PFSK-1 (cell line): ENCODE results near the gene ABCA10.

ENCODE experiments used
- POLR2AphosphoS5 ChIP-seq: IDR thresholded peaks from 2 replicates; pipeline ENCODE4 v1.6.1; 2012; ENCODE audit warnings: low read depth, mild to moderate bottlenecking, control low read depth, low read length, moderate library complexity
- SIN3A ChIP-seq: IDR thresholded peaks from 2 replicates; pipeline ENCODE4 v1.6.1; 2012; ENCODE audit warnings: mild to moderate bottlenecking, low read length, moderate library complexity, borderline replicate concordance; ENCODE audit not compliant: insufficient read depth
- TF ChIP-seq, protein P1 (sequence below), 2 experiments: IDR thresholded peaks; 2 replicates each; pipeline versions ENCODE4 v1.6.1 to v1.8.0; 2011 to 2012; ENCODE audit warnings: low read depth in 2 of 2, low read length in 2 of 2, control low read depth in 1 of 2, inconsistent platforms in 1 of 2, mild to moderate bottlenecking in 1 of 2, moderate library complexity in 1 of 2; ENCODE audit not compliant: insufficient read depth in 1 of 2

GRCh38 chr17:69208640-69209039, 20.0 kb downstream of the ABCA10 start:
- TF ChIP-seq SIN3A, result no peak
- TF ChIP-seq POLR2AphosphoS5, result no peak
- TF ChIP-seq, protein P1, sequence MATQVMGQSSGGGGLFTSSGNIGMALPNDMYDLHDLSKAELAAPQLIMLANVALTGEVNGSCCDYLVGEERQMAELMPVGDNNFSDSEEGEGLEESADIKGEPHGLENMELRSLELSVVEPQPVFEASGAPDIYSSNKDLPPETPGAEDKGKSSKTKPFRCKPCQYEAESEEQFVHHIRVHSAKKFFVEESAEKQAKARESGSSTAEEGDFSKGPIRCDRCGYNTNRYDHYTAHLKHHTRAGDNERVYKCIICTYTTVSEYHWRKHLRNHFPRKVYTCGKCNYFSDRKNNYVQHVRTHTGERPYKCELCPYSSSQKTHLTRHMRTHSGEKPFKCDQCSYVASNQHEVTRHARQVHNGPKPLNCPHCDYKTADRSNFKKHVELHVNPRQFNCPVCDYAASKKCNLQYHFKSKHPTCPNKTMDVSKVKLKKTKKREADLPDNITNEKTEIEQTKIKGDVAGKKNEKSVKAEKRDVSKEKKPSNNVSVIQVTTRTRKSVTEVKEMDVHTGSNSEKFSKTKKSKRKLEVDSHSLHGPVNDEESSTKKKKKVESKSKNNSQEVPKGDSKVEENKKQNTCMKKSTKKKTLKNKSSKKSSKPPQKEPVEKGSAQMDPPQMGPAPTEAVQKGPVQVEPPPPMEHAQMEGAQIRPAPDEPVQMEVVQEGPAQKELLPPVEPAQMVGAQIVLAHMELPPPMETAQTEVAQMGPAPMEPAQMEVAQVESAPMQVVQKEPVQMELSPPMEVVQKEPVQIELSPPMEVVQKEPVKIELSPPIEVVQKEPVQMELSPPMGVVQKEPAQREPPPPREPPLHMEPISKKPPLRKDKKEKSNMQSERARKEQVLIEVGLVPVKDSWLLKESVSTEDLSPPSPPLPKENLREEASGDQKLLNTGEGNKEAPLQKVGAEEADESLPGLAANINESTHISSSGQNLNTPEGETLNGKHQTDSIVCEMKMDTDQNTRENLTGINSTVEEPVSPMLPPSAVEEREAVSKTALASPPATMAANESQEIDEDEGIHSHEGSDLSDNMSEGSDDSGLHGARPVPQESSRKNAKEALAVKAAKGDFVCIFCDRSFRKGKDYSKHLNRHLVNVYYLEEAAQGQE (IDR thresholded peaks at IDR 0.05; ENCODE audit: insufficient read depth in 1 of 2, low read depth in 2 of 2, low read length in 2 of 2), result no peak
